HL-60/S4 treated with phorbol 12-myristate 13-acetate at 8.2 ng/mL for 4 days and 3 days (cell line): Measurements from ENCODE around the gene PLA2G4F.

Experiments
- in situ Hi-C: fragments of 300-500 bp; cut with MboI; formaldehyde crosslinking; loops from 2 replicates; pipeline ENCODE4 v1.15.0; 2022; ENCODE audit warnings: low sequenced_read_pairs

PLA2G4F gene

GRCh38 chr15:42134617-42135245 lies 21.7 kb downstream of the PLA2G4F start:
- in situ Hi-C loops = loop anchor here (10.0 to 25.0 kb wide), 2 partner anchors 70 to 147 kb away; no protein-coding TSS in a partner anchor

GRCh38 chr15:42133886-42134502 lies 22.4 kb downstream of the PLA2G4F start:
- in situ Hi-C loops = loop anchor here (10.0 to 25.0 kb wide), 2 partner anchors 69 to 147 kb away; no protein-coding TSS in a partner anchor

- in situ Hi-C loops = loop anchor here (10.0 to 25.0 kb wide), 2 partner anchors 69 to 146 kb away; no protein-coding TSS in a partner anchor
Measured at GRCh38 chr15:42133356-42133755, 23.1 kb downstream of the PLA2G4F start.

GRCh38 chr15:42131826-42132806 lies 24.3 kb downstream of the PLA2G4F start:
- in situ Hi-C loops = loop anchor here (10.0 to 25.0 kb wide), 2 partner anchors 67 to 145 kb away; no protein-coding TSS in a partner anchor

GRCh38 chr15:42131006-42131405 lies 25.4 kb downstream of the PLA2G4F start:
- in situ Hi-C loops = loop anchor here (10.0 to 25.0 kb wide), 2 partner anchors 66 to 144 kb away; no protein-coding TSS in a partner anchor

- in situ Hi-C loops = loop anchor here (10.0 to 25.0 kb wide), 2 partner anchors 66 to 143 kb away; no protein-coding TSS in a partner anchor
Measured at GRCh38 chr15:42130246-42130986, 26.0 kb downstream of the PLA2G4F start.

- in situ Hi-C loops = loop anchor here (25.0 kb wide), 1 partner anchor 142 kb away; no protein-coding TSS in a partner anchor
Measured at GRCh38 chr15:42129364-42129763, 27.1 kb downstream of the PLA2G4F start.

- in situ Hi-C loops = loop anchor here (25.0 kb wide), 1 partner anchor 141 kb away; no protein-coding TSS in a partner anchor
Measured at GRCh38 chr15:42128476-42128875, 28.0 kb downstream of the PLA2G4F start.

GRCh38 chr15:42123546-42123945 lies 32.9 kb downstream of the PLA2G4F start:
- in situ Hi-C loops = no loop called here

- in situ Hi-C loops = no loop called here
Measured at GRCh38 chr15:42121682-42122081, 34.8 kb downstream of the PLA2G4F start.

- in situ Hi-C loops = no loop called here
Measured at GRCh38 chr15:42121021-42121420, 35.4 kb downstream of the PLA2G4F start.

GRCh38 chr15:42120285-42120684 lies 36.2 kb downstream of the PLA2G4F start:
- in situ Hi-C loops = no loop called here

- in situ Hi-C loops = no loop called here
Measured at GRCh38 chr15:42119446-42119760, 37.0 kb downstream of the PLA2G4F start.

GRCh38 chr15:42118650-42119445 lies 37.6 kb downstream of the PLA2G4F start:
- in situ Hi-C loops = no loop called here

GRCh38 chr15:42111924-42112323 lies 44.5 kb downstream of the PLA2G4F start:
- in situ Hi-C loops = no loop called here

- in situ Hi-C loops = no loop called here
Measured at GRCh38 chr15:42110367-42110766, 46.1 kb downstream of the PLA2G4F start.

GRCh38 chr15:42108806-42109205 lies 47.6 kb downstream of the PLA2G4F start:
- in situ Hi-C loops = no loop called here

GRCh38 chr15:42108189-42108588 lies 48.2 kb downstream of the PLA2G4F start:
- in situ Hi-C loops = no loop called here

GRCh38 chr15:42107473-42107872 lies 49.0 kb downstream of the PLA2G4F start:
- in situ Hi-C loops = no loop called here
